Measurements from ENCODE around the gene CEP55.
"Not testable (repeated sequence)": the region's sequence is repeated elsewhere in the genome, so short reads cannot be mapped to it uniquely, and the experiment has no call there.

The CEP55 gene

GRCh38 chr10:93496322-93497041 lies at the start of gene CEP55:
CEP55 (plus strand) TSS chr10:93496612; CDS start chr10:93500052, 3,440 bp downstream.
- peak; percentile 81 for DNase-seq (ENCODE audit: low read depth)

GRCh38 chr10:93447019-93447418 lies 49.4 kb upstream of the CEP55 start:
- no peak for DNase-seq (ENCODE audit: low read depth)

DNA sequence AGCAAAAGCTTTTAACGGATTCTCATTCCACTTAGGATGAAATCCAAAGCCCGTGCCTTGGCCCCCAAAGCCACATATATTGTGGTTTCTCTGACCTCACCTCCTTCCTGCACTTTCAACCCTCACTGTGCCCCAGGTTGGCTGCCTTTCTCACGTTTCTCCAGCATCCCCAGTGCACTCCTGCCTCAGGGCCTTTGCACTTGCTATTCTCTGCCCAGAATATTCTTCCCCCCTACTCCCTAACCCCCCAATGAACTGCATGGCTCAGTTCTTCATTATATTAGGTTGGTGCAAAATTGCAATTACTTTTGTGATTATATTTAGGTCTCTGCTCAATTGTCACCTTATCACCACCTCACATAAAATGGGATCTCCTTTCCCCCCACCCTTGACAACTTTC lies 48.4 kb upstream of the CEP55 start:
- DNase-seq (ENCODE audit: low read depth) = no peak

- no peak for DNase-seq (ENCODE audit: low read depth)
Measured at GRCh38 chr10:93451244-93451947, 45.0 kb upstream of the CEP55 start.

DNA sequence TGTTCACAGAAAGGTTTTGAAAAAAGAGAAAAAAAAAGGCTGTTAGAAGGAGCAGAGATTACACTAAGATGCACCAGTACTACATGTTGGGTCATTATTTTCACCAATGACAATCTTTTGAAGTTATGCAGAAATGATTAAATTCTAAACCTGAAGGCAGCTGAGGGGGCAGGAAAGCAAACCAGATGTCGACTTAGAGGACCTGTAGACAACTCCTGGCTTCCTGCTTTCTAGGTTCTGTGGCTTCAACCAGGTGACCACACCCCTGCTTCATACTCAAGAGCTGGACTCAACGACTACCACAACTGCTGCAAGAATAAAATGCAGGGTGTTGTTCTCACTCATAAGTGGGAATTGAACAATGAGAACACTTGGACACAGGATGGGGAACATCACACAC lies 44.3 kb upstream of the CEP55 start:
- no peak for DNase-seq (ENCODE audit: low read depth)

GRCh38 chr10:93454146-93454545 lies 42.3 kb upstream of the CEP55 start:
- no peak for DNase-seq (ENCODE audit: low read depth)

DNA sequence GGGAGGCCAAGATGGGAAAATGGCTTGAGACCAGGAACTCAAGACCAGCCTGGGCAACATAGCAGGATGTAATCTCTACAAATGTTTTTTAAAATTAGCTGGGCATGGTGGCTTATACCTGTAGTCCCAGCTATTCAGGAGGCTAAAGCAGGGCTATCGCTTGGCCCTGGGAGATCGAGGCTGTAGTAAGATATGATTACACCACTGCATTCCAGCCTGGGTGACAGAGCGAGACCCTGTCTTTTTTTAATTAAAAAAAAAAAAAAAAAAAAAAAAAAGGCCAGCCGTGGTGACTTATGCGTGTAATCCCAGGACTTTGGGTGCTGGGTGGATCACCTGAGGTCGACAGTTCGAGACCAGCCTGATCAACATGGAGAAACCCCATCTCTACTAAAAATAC lies 41.7 kb upstream of the CEP55 start:
- DNase-seq (ENCODE audit: low read depth) = no peak

- DNase-seq (ENCODE audit: low read depth) = no peak
Measured at GRCh38 chr10:93456480-93456879, 39.9 kb upstream of the CEP55 start.

DNA sequence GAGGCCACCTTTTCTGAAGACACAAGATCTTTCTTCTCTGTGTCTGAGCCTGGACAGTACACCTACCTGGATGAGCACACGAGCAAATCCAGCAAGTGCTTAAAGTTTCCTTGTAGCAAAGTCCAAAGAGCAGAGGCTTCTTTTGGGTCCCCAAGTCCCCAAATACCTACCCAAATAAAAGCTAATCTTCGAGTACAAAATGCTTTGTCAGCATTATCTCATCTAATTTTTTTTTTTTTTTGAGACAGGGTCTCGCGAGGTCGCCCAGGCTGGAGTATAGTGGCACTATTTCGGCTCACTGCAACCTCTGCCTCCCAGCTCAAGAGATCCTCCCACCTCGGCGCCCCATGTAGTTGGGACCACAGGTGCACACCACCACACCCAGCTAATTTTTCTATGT lies 38.9 kb upstream of the CEP55 start:
- DNase-seq (ENCODE audit: low read depth) = no peak

- DNase-seq (ENCODE audit: low read depth) = peak; percentile 99
Measured at GRCh38 chr10:93458821-93459257, 37.6 kb upstream of the CEP55 start.

- no peak for DNase-seq (ENCODE audit: low read depth)
Measured at GRCh38 chr10:93459466-93459865, 36.9 kb upstream of the CEP55 start.

DNA sequence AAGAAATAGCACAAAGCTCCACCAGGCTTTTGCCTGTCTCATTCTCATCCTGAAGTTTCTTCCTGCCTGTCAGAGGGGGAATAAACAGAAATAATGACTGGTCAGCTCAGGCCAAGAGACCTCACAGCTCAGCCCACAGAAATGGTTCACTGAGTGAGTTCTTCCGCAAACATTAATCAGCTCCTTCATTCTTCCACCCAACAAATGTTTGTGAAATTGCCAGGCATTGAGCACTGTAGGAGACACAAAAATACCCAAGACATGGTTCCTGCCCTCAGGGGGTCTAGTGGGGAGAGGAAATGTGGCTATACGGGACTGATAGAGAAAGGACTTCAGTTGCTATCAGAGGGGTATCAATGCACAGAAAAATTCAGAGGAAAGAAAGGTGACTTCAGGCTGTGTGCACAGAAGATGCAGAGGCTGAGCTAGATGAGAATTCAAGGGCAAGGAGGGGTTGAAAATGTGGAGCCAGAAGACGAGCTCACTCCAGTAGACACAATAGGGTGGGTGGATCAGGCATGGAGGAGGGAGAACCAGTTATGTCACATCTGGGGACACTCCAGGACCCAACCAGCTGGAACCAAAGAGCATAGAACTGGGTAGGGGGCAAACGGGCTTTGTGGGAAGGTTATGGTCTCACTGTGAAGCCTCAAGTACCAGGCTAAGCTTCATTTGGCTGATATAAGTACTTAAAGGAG lies 35.2 kb upstream of the CEP55 start:
- no peak for DNase-seq (ENCODE audit: low read depth)

DNA sequence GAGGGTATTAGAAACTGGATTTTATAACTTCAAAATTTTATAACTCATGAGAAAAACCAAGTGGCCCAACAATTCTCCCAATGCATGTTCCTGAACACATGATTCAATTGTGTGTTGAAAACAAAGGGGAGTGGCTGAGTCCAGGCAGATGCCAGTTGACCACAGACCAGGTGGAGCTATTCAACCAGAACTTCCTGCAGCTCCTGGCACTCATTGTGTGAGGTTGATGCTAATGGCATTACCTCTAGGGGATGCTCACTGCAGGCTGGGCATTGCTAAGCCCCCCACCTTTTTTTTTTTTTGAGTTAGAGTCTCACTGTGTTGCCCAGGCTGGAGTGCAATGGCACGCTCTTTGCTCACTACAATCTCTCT lies 34.6 kb upstream of the CEP55 start:
- no peak for DNase-seq (ENCODE audit: low read depth)

- no peak for DNase-seq (ENCODE audit: low read depth)
Measured at GRCh38 chr10:93462371-93462770, 34.0 kb upstream of the CEP55 start.

DNA sequence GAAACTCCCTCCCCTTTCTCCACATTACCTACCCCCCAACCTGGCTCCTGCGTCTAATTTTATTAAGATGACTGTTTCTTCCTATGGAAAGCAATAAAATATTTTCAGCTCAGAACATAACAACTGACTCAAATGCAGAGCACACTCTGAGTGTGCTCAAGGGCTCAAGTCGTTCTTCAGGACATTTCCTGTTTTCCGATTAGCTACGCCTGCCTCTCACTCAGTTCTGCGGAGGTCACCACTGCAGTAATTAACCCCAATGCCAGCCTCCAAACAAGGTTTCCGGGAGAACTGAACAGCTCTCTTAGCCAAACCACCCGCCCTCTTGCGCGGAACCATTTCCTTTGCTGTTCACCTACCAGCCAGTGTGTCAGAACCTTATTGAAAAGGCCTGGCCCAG lies 33.5 kb upstream of the CEP55 start:
- no peak for DNase-seq (ENCODE audit: low read depth)

- DNase-seq (ENCODE audit: low read depth) = no peak
Measured at GRCh38 chr10:93463723-93464476, 32.5 kb upstream of the CEP55 start.

DNA sequence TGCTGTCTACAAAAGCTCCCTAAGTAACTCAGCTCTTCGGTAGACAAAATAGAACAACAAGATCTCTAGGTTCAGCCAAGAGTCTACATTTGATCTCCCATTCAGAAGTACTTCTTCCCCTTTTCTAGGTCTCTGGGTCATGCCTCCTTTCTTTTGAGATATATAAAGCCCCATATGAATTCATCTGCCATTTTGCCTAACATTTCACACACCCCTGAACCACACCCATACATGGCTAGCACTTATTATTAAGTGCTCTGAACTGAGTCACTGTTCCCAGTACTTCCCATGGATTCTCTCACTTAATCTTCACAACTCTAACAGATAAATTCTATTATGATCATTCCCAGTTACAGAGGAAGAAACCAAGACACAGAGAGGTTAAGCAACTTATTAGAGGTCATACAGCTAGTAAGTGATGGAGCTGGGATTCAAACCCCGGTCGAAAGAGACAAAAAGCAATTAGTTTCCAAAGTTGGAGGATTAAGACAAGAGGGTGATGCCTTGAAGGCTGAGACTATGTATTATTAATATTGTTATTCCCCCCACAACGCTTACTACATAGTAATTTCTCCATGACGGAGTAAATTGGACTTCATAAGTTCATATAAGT lies 31.5 kb upstream of the CEP55 start:
- no peak for DNase-seq (ENCODE audit: low read depth)

DNA sequence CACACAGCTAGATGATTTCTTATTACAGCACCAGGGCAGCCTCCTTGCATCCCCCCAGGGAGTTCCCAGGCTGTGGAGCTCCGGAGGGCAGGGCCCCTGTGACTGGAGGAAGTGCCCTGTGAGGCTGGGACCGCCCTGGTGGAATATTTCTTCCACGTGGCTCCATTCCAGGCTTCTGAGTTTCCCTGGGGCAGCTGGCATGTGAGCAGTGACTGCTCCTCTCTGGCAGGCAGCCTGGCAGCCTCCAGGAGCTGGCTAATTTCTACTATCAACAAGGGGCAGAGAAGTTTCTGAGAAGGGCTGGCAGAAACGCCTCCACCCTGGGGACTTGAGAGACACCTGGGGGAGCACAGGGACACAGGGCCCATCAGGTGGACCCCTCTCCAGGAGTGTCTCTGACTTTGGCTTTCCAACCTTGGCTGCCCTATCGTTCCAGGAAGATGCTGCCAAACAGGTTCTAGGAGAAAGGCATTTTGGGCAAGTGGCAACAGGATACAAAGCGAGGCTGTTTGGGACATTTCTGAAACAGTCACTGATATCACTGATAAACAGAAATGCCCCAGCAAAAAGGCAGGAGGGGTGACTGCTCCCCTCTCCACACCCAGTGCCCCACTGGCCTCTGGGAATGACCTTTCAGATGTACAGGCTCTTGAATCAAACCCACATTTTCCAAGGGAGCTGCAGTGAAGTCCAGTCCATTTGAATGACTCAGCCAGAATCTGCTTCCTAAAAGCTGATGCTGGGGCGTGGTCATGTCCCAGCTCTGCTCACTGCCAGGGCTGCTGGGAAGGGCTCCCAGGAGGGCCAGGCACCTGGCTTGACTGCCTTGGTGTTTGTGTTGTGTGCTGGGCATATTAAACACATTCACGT lies 30.4 kb upstream of the CEP55 start:
- DNase-seq (ENCODE audit: low read depth) = peak; percentile 96

GRCh38 chr10:93467635-93468034 lies 28.8 kb upstream of the CEP55 start:
- not testable (repeated sequence) for DNase-seq (ENCODE audit: low read depth)

DNA sequence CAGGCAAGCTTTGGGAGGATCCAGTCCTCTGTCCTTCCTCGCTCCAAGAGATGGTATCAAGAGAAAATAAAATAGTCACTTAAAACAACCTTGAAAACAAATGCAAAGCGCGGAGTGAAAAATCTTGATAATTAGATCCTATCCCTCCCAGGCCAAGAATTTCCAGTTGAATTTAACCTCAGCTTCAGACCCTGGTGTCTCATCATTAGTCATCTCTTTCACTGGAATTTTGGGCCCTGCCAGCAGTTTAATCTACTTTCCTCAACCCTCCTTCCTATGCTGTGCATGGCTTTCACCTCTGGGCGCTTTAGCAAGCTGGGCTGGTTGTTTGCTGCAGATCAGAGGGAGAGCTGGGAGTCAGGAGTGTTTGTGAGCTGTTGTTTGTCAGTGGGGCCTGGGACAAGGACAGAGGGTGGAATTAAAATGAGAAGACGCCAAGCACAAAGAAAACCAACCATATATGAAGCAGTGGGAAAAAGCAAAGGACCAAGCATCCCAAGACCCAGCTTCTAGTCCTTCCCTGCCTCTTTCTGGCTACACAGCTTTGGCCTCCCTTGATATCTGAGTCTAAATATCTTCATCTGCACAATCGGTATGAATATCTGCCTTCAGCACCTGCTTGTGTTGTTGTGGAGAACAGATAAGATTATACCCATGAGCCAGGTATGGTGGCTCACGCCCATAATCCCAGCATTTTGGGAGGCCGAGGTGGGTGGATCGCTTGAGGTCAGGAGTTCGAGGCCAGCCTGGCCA lies 27.8 kb upstream of the CEP55 start:
- DNase-seq (ENCODE audit: low read depth) = peak; percentile 87

Data from GM04504 (cell line).